Tibial nerve (tissue), 4 donors: ENCODE measurements around the gene SPATA16.

Experiments used
- EP300 ChIP-seq, 2 donors: sonication (generic); formaldehyde crosslinking; IDR thresholded peaks; one replicate each; pipeline ENCODE4 v1.6.1; 2017; ENCODE audit warnings: antibody characterized with exemption in 2 of 2, mild to moderate bottlenecking in 1 of 2
- POLR2A ChIP-seq, 2 donors: fragments of 450-650 bp; IDR thresholded peaks; one replicate each; pipeline ENCODE4 v1.6.1; 2017; ENCODE audit warnings: antibody characterized with exemption in 2 of 2, mild to moderate bottlenecking in 2 of 2, moderate library complexity in 2 of 2
- TF ChIP-seq, protein P1 (sequence below), 5 experiments: fragments of 200-600 bp in 3 of 5; fragments of 450-650 bp in 2 of 5; sonication (generic) in 3 of 5; IDR thresholded peaks; one replicate each; pipeline ENCODE4 v1.5.1; 2016 to 2019; ENCODE audit warnings: antibody characterized with exemption in 5 of 5, mild to moderate bottlenecking in 3 of 5, moderate library complexity in 2 of 5

DNA sequence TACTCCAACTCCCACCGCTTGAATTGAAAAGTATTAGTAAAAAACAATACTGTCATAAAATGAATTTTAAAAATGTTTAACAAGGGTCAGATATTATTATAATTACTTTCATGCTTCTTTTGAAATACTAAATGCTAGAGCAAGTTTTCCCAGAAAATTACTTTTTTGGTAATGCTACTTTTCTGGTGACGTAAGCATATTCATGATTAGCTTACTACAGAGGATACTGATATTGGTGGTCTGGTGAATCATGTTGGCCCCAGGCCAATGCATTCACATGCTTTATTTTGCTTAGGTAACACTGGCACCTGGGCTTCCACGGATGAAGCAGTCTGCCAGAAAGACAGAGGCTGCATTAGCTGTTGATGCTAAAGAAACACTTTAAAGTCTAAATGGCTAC is 12.4 kb downstream of the SPATA16 start:
- TF ChIP-seq, protein P1, sequence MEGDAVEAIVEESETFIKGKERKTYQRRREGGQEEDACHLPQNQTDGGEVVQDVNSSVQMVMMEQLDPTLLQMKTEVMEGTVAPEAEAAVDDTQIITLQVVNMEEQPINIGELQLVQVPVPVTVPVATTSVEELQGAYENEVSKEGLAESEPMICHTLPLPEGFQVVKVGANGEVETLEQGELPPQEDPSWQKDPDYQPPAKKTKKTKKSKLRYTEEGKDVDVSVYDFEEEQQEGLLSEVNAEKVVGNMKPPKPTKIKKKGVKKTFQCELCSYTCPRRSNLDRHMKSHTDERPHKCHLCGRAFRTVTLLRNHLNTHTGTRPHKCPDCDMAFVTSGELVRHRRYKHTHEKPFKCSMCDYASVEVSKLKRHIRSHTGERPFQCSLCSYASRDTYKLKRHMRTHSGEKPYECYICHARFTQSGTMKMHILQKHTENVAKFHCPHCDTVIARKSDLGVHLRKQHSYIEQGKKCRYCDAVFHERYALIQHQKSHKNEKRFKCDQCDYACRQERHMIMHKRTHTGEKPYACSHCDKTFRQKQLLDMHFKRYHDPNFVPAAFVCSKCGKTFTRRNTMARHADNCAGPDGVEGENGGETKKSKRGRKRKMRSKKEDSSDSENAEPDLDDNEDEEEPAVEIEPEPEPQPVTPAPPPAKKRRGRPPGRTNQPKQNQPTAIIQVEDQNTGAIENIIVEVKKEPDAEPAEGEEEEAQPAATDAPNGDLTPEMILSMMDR (IDR thresholded peaks at IDR 0.05), result no peak
- TF ChIP-seq EP300 (IDR thresholded peaks at IDR 0.05) (no peak), POLR2A (IDR thresholded peaks at IDR 0.05) (no peak)
